GM19468 (cell line): ENCODE measurements around the gene ABAT.

Experiments used
- ATAC-seq: cut with Tn5 transposase; IDR thresholded peaks from one replicate; pipeline ENCODE4 v1.9.1; 2021; ENCODE audit warnings: mild to moderate bottlenecking, moderate library complexity, moderate number of reproducible peaks; ENCODE audit not compliant: unreplicated experiment; ENCODE audit errors: extremely low read depth

ABAT gene

DNA sequence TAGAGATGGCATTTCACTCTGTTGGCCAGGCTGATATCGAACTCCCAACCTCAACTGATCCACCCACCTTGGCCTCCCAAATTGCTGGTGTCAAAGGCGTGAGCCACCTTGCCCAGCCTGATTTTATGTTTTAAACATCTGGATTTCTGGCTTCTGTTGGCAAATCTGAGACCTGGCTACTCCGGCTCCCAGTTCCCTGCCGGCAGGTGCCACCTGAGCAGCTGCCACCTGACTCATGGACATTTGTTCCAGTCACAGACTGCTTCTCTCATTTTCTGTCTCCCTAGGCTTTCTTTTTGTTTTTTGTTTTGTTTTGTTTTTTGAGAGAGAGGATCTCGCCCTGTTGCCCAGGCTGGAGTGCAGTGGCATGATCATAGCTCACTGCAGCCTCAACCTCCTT lies 132.8 kb downstream of the ABAT start:
- no peak for ATAC-seq

DNA sequence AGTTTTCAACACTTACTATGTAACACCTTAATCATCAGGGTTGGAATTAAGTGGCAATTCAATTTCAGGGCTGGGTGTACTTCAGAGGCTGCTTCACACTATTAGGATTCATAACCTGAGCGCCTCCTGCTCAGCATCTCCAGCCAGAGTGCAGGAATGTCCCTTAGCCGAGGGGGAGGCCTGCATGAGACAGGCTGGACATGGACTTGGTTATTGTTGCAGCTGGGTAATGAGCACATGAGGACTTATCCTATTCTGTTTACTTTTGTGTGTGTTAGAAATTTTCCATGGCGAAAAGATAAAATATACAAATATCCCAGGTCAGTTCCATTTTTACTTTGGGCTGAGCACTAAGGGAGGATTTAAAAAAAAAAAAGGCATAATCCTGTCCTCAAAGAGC lies 133.6 kb downstream of the ABAT start:
- no peak for ATAC-seq

DNA sequence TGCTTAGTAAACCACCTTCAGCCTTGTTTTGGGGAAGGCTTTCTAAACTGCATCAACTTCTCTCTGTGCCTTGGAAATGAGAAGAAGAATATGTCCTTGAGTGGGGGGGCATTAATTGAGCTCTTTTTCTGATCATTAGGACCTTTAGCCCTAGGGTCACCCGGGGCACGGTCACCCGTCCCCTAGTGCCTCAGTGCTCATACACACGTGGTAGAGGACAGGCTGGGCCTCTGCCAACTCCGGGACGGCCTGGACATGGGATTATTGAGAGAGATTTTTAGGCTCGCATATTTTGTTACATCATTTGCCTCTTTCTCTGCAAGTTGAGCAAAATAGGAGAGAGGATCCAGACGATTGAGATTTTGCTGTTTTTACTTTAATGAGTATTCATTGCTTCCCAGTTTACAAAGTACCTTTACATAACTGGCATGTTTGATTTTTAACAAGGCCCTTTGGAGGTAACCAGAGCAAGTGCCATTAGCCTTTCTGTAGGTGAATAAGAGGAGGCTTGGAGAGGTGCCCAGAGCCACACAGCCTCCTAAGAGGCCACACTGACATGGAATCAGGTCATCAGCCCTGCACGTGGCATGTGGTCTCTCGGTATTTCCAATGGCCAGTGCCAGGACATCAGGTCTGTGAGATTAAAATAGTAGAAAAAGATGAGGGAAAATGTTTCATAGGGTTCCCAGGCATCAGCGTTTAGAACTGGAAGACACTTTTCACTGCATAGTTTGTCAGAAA lies 134.4 kb downstream of the ABAT start:
- ATAC-seq: no peak

DNA sequence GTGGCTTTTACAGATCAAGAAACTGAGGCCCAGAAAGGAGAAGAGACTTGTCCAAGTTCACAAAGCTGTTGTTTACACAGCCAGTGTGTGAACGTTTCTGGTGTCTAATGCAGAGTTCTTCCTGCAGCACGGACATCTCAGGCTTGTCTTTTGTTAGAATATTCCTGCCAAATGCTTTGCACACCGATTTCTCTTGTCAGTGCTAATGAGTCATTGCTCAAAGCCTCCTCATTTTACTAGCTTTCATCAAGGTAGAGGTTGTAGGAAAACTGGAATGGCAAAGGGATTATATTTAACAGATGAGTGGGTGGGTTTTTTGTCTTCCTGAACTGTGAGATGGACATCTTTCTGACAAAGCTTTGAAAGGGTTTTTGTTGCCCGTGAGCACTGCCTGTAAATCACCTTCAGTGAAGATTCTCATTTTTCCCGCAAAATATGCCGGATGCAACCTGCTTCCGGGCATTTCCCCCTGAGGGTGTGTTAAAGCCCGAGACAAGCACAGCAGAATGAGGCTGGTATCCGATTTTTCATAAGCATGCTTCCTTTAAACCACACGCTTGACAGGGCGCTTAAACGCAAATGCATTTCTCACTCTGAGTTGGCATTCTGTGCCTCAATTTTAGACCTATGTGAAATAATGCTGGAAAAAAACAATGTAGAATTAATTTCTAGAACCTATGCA lies 137.9 kb downstream of the ABAT start:
- ATAC-seq: no peak

DNA sequence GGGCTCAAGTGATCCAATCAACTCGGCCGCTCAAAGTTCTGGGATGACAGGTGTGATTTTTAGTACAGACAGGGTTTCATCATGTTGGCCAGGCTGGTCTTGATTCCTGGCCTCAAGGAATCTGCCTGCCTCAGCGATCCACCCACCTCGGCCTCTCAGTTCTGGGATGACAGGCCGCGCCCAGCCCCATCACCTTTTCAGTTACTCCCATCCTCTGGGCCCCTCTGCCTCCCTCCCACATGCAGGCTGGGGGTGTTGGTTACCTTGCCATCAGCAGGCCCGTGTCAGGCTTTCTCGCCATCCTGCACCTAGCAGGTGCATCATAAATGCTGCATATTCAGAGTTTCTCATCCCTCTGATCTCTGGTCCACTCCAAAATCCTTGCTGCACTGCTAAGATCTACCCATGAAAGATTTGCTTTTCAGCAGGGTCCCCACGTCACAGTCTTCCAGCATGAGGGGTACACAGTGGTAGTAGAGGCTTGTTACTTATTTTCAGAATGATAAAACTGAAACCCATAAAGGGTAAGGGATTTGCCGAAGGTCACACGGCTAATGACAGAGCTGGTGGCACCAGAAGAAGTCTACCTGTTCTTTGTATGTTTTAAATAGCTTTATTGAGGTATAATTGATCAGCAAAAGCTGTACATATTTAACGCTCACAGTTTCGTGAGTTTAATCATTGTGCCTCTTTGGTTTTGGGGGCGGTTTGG lies 139.8 kb downstream of the ABAT start:
- ATAC-seq: no peak

DNA sequence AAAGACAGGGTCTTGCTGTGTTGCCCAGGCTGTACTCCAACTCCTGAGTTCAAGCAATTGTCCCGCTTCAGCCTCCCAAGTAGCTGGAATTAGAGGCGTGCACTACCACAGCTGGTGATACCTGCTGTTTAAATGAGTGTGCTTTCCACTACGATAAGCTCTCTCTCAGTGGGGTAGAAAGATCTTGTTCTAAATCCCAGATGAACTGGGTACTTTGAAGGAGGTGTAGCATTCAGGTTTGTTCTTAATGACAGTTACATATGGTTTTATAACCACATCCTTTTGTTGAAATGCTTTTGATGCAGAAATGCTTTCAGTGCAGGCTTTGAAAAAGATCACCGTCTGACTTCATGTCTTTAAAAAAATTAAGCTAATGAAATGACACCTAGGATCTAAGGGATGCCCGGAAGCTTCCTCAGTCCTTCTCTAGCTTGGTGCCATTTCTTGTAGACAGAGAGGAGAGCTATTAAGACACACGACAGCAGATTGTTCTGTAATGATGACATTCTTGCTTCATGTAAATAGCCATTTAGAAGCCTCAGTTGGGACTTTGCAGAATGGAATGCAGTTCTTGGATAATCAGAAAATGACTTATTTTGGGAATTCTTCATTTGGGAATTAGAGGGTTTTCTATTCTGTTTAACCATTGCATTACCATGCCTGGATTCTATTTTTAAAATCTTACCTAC lies 142.7 kb downstream of the ABAT start:
- ATAC-seq: no peak

DNA sequence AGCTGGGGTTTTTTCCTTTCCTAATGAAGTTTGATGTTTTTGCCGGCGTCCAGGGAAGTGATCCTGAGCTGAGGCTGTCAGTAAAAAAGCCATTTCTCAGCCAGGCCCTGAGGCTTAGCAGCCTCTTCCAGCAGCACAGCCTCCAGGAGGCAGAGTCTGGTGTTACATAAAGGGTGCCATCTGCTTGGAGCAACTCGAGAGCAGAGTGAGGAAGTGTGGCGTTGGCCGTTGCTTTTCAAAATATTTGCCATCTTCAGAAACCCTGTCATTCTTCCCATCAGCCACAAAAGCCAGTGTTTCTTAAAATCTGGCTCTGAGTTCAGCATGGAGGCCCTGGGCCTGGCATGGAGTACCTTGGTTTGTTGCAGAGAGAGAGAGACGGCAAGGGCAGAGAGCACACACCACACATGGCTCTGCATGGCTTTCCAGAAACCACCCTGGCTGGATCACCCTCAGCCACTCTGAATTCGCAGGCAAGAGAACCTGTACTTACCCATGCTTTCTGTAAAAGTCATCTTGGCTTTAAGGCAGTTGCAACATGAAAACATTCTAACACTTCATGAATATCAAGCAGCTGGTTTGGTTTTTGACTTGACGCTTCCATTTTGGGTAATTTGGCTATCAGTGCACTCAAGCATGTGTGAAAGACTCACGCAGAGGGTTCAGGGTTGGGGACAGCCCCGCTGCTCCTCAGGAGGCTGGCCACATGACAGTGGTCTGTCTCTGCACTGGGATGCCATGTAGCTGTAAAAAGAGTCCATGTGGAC lies 144.3 kb downstream of the ABAT start:
- peak; percentile 54 for ATAC-seq

DNA sequence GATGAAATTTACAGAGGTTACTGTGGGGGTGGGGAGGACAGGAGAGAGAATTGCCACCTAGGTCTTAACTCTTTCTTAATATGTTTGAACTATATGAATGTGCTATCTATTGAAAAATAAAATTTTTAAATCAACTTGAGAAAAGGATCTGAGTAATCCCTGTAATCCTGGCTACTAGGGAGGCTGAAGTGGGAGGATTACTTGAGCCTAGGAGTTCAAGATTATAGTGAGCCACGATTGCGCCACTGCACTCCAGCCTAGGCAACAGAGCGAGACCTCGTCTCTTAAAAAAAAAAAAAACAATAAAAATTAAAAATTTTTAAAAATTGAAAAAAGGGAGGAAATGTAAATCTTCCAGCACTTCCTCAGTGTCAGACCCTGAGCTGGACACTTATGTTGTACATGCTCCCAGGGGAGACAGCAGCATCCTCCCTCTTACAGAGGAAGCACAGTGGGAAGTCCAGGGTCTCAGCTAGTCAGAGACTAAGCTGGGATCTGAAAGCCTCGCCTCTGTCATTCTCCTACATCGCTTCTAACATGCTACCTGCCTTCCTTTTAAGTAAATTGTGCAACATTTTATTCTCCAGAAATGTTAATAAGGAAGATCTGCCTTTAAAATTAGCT lies 145.1 kb downstream of the ABAT start:
- ATAC-seq: no peak

DNA sequence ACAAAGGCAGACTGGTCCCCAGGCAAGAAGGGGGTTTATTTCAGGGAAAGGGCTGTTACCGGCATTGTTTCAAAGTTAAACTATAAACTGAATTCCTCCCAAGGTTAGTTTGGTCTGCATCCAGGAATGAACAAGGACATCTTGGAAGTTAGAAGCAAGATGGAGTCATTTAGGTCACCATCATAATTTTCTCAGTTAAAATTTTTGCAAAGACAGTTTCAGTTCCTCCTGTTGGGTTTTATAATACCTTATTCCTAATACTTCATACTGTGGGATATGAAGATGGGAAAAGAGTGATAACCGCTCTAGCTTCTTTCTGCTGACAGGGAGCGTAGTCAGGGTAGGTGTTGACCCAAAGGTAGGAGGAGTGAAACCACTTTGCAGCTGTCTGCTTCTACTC lies 148.0 kb downstream of the ABAT start:
- no peak for ATAC-seq

DNA sequence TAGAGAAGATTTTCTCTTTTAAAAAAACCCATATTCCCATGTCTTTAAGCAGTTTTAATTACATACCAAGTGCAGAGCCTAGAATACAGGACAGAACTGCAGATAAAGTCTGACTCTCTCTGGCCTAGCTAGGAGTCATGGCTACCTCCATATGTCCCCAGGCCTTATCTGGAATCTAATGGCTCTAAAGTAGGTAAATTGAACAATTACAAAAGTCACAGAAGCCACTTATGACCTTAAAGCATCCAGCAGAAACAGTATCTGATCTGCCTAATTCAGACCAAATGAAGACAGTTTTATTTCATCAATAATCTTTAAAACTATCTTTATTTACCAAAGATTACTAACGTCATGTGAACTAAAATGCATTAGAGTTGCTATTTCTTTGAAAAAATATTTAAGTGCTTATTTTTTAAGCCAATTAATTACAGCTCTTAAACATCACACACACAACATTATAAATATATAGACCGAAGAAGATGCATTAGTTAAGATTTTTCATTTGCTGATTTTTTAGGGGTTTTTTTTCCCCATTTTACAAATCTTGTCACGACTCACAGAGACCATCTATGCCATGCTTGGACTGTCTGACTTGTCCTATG lies 152.0 kb downstream of the ABAT start:
- no peak for ATAC-seq

DNA sequence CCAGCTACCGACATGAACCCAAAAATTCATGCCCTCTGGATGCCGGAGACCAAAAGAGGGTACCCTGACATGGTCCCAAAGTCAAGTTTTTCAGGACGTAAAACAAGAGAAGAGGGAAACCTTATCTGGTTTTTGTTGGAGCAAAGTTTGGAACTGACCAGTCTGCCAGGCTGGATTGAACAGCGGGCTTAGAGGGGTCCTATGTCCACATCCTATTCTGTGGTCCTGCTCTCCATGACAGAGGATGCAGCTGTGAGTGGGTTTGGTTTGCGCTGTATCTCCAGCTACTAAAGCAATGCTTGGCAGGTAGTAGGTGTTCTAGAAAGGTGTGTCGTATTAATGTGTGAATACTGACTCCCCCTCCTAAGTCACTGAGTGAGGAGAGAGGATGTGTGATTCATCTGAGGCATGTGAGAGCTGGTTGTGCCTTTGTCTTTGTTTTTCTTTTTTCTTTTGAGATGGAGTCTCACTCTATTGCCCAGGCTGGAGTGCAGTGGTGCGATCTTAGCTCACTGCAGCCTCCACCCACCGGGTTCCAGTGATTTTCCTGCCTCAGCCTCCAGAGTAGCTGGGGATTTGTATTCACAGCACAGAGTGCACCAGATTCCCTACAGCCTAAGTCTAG lies 154.2 kb downstream of the ABAT start:
- no peak for ATAC-seq

DNA sequence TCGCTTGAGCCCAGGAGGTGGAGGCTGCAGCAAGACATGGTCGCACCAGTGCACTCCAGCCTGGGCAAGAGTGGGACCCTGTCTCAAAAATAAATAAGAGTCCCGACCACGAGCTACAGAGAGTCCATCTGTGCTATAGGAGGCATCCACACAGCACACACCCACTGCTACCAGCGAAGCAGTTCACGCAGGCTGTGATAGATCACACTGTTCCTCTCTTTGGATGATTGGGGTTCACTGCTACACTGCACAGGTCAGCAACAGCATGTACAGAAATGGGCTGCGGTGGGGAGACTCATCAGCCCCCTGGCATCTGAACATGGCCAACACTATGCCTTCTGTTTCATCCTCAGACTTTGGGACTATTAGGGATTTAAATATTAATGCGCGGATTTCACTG lies 157.0 kb downstream of the ABAT start:
- ATAC-seq: no peak

DNA sequence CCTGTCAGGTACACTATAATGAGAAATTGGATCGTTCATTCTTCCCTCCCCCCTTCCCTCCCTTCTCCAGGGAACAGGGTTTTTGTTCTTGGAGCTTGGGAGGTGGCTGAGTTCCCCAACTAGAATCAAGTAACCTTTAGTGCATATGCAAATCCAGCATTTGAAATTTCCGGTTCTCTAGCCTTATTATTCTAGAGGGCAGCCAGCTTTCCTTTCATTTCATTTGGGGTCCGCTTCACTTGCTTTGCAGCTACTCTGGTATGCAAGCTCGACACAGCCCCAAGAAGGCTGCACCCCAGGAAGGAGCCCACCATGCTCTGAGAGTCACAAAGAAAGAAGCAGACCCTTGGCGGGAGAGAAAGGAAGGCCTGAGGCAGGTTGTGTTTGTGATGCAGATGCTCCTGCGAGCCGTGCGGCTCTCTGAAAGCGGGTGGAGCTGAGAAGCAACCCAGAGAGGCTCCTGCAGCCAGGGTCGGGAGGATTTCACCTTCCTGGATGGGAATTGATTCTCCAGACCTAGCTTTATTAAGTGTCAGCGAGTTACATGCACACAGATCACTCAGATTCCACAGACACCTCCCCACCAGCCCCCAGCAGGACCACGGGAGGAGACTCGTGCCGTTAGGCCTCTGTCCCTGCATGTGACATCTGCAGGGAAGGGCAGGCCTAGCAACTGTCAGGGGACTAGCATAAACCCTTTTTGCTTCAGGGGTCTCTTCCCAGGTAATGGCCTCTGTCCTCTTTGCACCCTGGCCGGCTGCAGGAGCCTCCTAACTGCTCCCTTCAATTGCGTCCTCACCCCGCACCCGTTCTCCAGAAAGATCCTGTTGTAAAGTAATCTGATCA lies 157.7 kb downstream of the ABAT start:
- no peak for ATAC-seq

DNA sequence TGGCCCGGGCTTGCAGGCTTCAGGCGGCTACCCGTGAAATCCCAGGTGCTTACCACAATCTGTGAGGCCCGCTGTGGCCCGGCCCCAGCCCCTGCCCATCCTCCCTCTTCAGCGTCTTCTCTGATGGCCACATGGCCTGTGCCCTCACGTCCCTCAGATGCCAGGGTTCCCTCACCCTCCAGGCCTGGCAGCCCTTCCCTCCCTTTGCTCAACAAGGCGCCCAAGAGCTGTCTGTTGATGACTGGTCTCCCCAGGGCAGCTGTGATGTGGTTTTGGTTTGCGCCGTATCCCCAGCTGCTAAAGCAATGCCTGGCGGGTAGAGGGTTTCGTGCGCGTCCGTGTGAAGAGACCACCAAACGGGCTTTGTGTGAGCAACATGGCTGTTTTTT lies 158.3 kb downstream of the ABAT start:
- no peak for ATAC-seq
